ENCODE measurements around the gene PLPP4. TPM values are rescaled to one million over a fixed set of nuclear protein-coding genes. Genes with fewer than 3 reads are reported as not detected.

PLPP4 gene
- total RNA-seq, 4 donors from 2014 or later: 0.41 to 0.79 TPM; not detected in 2

DNA sequence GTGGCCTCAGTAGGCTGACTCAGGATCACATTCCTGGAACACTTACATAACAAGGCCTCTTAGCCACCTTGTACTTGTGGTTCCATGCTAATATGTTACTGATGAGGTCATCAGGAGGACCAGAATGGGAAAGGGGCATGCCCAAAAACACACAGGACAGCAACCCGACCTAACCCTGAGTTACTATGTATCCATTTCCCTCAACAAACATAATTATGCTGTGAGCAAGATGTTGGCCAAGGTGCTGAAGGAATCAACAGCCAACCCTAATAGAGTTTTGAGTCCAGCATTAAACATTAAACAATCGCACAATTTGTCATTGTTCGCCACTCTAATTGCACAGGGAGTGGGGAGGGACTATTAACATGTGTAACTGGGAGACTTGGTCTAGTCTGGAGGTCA lies 129.4 kb downstream of the PLPP4 start:
- DNase-seq: no peak
- no peaks in the 10 kb centered on the region for H3K4me1 ChIP-seq
- no peak overlapping the region for H3K27ac ChIP-seq
- H3K36me3 ChIP-seq: no peaks in the 10 kb centered on the region
- TF ChIP-seq POLR2AphosphoS5 (IDR thresholded peaks at IDR 0.05) (no peak), EP300 (IDR thresholded peaks at IDR 0.05; ENCODE audit: low read depth) (no peak), POLR2A (IDR thresholded peaks at IDR 0.05) (no peak)
- TF ChIP-seq, protein P1, sequence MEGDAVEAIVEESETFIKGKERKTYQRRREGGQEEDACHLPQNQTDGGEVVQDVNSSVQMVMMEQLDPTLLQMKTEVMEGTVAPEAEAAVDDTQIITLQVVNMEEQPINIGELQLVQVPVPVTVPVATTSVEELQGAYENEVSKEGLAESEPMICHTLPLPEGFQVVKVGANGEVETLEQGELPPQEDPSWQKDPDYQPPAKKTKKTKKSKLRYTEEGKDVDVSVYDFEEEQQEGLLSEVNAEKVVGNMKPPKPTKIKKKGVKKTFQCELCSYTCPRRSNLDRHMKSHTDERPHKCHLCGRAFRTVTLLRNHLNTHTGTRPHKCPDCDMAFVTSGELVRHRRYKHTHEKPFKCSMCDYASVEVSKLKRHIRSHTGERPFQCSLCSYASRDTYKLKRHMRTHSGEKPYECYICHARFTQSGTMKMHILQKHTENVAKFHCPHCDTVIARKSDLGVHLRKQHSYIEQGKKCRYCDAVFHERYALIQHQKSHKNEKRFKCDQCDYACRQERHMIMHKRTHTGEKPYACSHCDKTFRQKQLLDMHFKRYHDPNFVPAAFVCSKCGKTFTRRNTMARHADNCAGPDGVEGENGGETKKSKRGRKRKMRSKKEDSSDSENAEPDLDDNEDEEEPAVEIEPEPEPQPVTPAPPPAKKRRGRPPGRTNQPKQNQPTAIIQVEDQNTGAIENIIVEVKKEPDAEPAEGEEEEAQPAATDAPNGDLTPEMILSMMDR (IDR thresholded peaks at IDR 0.05): no peak
- in situ Hi-C loops (cut with MboI; ENCODE audit: low pct_ligation_motif_present in 1 of 4, low pct_unique_long_range_greater_than_20kb in 1 of 4, low sequenced_read_pairs in 3 of 4) (no loop called here), intact Hi-C loops (cut with DNase I; ENCODE audit: low total_unique reads) (no loop called here)
- no peak overlapping the region for H3K4me3 ChIP-seq
- WGBS, 2 donors (ENCODE audit: low coverage in 1 of 2): 63 to 77% methylated on average over 3 of the region's 3 CpGs
- H3K27me3 ChIP-seq: no peaks in the 10 kb centered on the region
- no peaks in the 10 kb centered on the region for H3K9me3 ChIP-seq

DNA sequence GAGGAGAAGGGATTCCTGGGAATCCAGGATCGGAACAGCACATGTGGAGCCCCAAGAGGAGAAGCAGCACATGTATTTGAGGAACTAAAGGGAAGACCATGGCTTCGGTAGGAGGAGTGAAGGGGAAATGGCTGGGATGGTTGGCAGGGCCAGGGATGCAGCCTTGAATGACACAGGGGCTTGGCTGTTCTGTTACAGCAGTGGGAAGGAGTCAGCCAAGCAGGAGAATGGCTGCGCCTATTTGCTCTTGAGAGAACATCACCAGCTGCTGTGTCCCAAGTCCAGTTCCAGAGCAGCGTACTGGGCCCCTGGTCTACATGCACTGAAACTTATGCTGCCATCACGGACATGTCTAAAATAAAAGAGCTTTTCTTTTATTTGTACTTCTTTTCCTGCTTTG lies 130.0 kb downstream of the PLPP4 start:
- no peaks in the 10 kb centered on the region for H3K9me3 ChIP-seq
- in situ Hi-C loops (cut with MboI; ENCODE audit: low pct_ligation_motif_present in 1 of 4, low pct_unique_long_range_greater_than_20kb in 1 of 4, low sequenced_read_pairs in 3 of 4): no loop called here
- no peak for TF ChIP-seq EP300 (IDR thresholded peaks at IDR 0.05; ENCODE audit: low read depth)
- TF ChIP-seq, protein P1 (IDR thresholded peaks at IDR 0.05): no peak
- no peak for TF ChIP-seq POLR2AphosphoS5 (IDR thresholded peaks at IDR 0.05)
- TF ChIP-seq POLR2A (IDR thresholded peaks at IDR 0.05): no peak
- no peak for DNase-seq
- H3K4me3 ChIP-seq: no peak overlapping the region
- no peak overlapping the region for H3K27ac ChIP-seq
- H3K27me3 ChIP-seq: peaks cover 5% of the 10 kb centered on the region
- H3K36me3 ChIP-seq: no peaks in the 10 kb centered on the region
- H3K4me1 ChIP-seq: no peaks in the 10 kb centered on the region
- intact Hi-C loops (cut with DNase I; ENCODE audit: low total_unique reads): no loop called here
- 76 to 85% methylated on average over 3 to 5 of the region's 5 CpGs for WGBS, 2 donors (ENCODE audit: low coverage in 1 of 2)

DNA sequence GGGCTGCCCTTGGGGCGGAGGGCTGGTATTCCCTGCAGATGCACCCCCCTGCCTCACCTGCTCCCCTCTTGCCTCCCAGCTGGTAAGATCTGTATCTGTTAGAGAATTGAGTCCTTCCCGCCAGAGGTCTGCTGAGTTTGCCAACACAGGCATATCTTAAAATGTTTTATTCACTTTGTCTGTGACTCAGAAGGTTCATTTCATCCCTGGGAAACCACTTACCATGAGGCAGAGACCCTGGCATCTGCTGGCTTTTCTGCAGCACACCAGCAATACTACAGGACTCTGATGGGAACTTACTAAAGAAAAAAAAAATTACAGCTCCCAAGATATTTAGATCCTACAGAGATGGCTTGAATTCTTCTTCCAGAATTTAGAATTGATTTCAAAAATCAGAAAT lies 131.3 kb downstream of the PLPP4 start:
- no peaks in the 10 kb centered on the region for H3K36me3 ChIP-seq
- WGBS, 2 donors (ENCODE audit: low coverage in 1 of 2): 50% methylated on average over 2 of the region's 2 CpGs; no CpG with 5 or more reads in 1 of the 2 donors
- no peak overlapping the region for H3K27ac ChIP-seq
- DNase-seq: no peak
- TF ChIP-seq POLR2AphosphoS5 (IDR thresholded peaks at IDR 0.05): no peak
- TF ChIP-seq, protein P1 (IDR thresholded peaks at IDR 0.05): no peak
- no peak for TF ChIP-seq POLR2A (IDR thresholded peaks at IDR 0.05)
- no peak for TF ChIP-seq EP300 (IDR thresholded peaks at IDR 0.05; ENCODE audit: low read depth)
- H3K9me3 ChIP-seq: no peaks in the 10 kb centered on the region
- H3K4me3 ChIP-seq: no peak overlapping the region
- peaks cover 5% of the 10 kb centered on the region for H3K27me3 ChIP-seq
- in situ Hi-C loops (cut with MboI; ENCODE audit: low pct_ligation_motif_present in 1 of 4, low pct_unique_long_range_greater_than_20kb in 1 of 4, low sequenced_read_pairs in 3 of 4) (no loop called here), intact Hi-C loops (cut with DNase I; ENCODE audit: low total_unique reads) (no loop called here)
- H3K4me1 ChIP-seq: no peaks in the 10 kb centered on the region

DNA sequence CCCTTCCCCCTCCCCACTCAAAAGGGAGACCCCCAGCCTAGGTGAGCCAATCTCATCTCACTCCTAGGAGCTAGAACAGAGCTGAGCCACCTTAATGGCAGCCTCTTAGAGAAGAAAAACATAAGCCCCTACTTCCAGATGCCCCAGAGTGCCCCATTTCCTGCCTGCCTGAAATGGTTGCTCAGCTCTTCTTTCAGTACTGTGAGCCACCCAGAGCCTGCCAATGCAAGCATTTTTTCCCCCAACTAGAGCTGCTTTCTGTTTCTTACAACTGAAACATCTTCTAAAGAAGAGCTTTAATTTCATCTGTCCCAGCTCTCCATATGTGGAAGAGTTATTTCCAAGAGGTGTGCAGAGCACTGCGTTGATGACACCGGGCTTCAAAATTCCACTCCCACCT lies 136.7 kb downstream of the PLPP4 start:
- in situ Hi-C loops (cut with MboI; ENCODE audit: low pct_ligation_motif_present in 1 of 4, low pct_unique_long_range_greater_than_20kb in 1 of 4, low sequenced_read_pairs in 3 of 4) (no loop called here), intact Hi-C loops (cut with DNase I; ENCODE audit: low total_unique reads) (no loop called here)
- 88% methylated on average over 2 of the region's 2 CpGs; no CpG with 5 or more reads in 1 of the 2 donors for WGBS, 2 donors (ENCODE audit: low coverage in 1 of 2)
- Histone ChIP-seq H3K27me3 (peaks cover 5% of the 10 kb centered on the region), H3K36me3 (no peaks in the 10 kb centered on the region), H3K4me1 (no peaks in the 10 kb centered on the region), H3K4me3 (no peak overlapping the region), H3K9me3 (no peaks in the 10 kb centered on the region), H3K27ac (no peak overlapping the region)
- no peak for DNase-seq
- TF ChIP-seq POLR2AphosphoS5 (IDR thresholded peaks at IDR 0.05) (no peak), POLR2A (IDR thresholded peaks at IDR 0.05) (no peak), EP300 (IDR thresholded peaks at IDR 0.05; ENCODE audit: low read depth) (no peak)
- TF ChIP-seq, protein P1 (IDR thresholded peaks at IDR 0.05): no peak

Data from transverse colon (tissue), 4 donors.